Naive B cell (primary cell): ENCODE results near the gene CDH20. TPM values are rescaled to one million over a fixed set of nuclear protein-coding genes. Genes with fewer than 3 reads are reported as not detected.
"Not testable (repeated sequence)": the region's sequence is repeated elsewhere in the genome, so short reads cannot be mapped to it uniquely, and the experiment has no call there.

Source experiments
- ATAC-seq, 2 donors: fragments of 150-1000 bp; cut with Tn5 transposase; 2 replicates each; pipeline ENCODE4 v1.10.0; 2021; ENCODE audit warnings: low read depth in 2 of 2, mild to moderate bottlenecking in 2 of 2, moderate library complexity in 2 of 2
- DNase-seq: peaks from one replicate; pipeline ENCODE4 v3.0.0; 2022
- H3K27ac Mint-ChIP-seq, 6 donors: one replicate each; pipeline ENCODE4 v1.8.0; 2020 to 2022; ENCODE audit warnings: mild to moderate bottlenecking in 6 of 6, mixed read lengths in 6 of 6, moderate library complexity in 5 of 6, inconsistent platforms in 2 of 6
- H3K27me3 Mint-ChIP-seq, 3 donors: one replicate each; pipeline ENCODE4 v1.8.0; 2021 to 2022; ENCODE audit warnings: mixed read lengths in 3 of 3, mild to moderate bottlenecking in 1 of 3
- H3K36me3 Mint-ChIP-seq, 2 donors: one replicate each; pipeline ENCODE4 v1.8.0; 2020 to 2022; ENCODE audit warnings: mixed read lengths in 2 of 2, inconsistent platforms in 1 of 2, mild to moderate bottlenecking in 1 of 2
- H3K4me1 Mint-ChIP-seq, 3 donors: one replicate each; pipeline ENCODE4 v1.8.0; 2020 to 2022; ENCODE audit warnings: mixed read lengths in 3 of 3, inconsistent platforms in 1 of 3, mild to moderate bottlenecking in 1 of 3, moderate library complexity in 1 of 3
- H3K4me3 Mint-ChIP-seq, 8 donors: one replicate each; pipeline ENCODE4 v1.8.0; 2020 to 2022; ENCODE audit warnings: mild to moderate bottlenecking in 8 of 8, mixed read lengths in 8 of 8, moderate library complexity in 8 of 8, inconsistent platforms in 2 of 8
- H3K9me3 Mint-ChIP-seq, 7 donors: one replicate each; pipeline ENCODE4 v1.8.0; 2020 to 2022; ENCODE audit warnings: mixed read lengths in 7 of 7, mild to moderate bottlenecking in 5 of 7, inconsistent platforms in 2 of 7, moderate library complexity in 1 of 7
- polyA plus RNA-seq, 6 donors: library from polyadenylated mRNA; unstranded; fragments of 300-500 nt; fragmentation: Illumina TruSeq; gene quantifications; one replicate each; pipeline ENCODE4 v1.2.3, GENCODE V29; 2021; ENCODE audit warnings: low read depth in 6 of 6

The CDH20 gene
- polyA plus RNA-seq, 6 donors from 2014 or later: 0.20 to 0.22 TPM; not detected in 4

- H3K27ac Mint-ChIP-seq: peak overlapping the region in 5 of 6 donors; percentile 25 to 80 (median 63)
- H3K4me3 Mint-ChIP-seq: peak overlapping the region; percentile 1 to 78 (median 64)
- peaks cover 2 to 5% (median 4%) of the 10 kb centered on the region in 7 donors for H3K9me3 Mint-ChIP-seq
- peak; percentile 1 for DNase-seq
- peaks cover 11 to 14% (median 11%) of the 10 kb centered on the region in 3 donors for H3K4me1 Mint-ChIP-seq
- H3K36me3 Mint-ChIP-seq: no peaks in the 10 kb centered on the region
- H3K27me3 Mint-ChIP-seq: peaks cover 6 to 20% (median 14%) of the 10 kb centered on the region in 3 donors
- ATAC-seq: peak; percentile 66 to 74
Measured at GRCh38 chr18:61360404-61361383, 27.5 kb downstream of the CDH20 start.

- Mint-ChIP-seq H3K9me3 (peaks cover 0 to 5% (median 4%) of the 10 kb centered on the region in 7 donors), H3K27me3 (peaks cover 13 to 20% (median 17%) of the 10 kb centered on the region in 3 donors), H3K4me1 (peaks cover 11 to 14% (median 11%) of the 10 kb centered on the region in 3 donors)
Measured at GRCh38 chr18:61362511-61362910, 29.3 kb downstream of the CDH20 start.

GRCh38 chr18:61364953-61365352, 31.7 kb downstream of the CDH20 start:
- Mint-ChIP-seq H3K27me3 (peaks cover 15 to 21% (median 20%) of the 10 kb centered on the region in 3 donors), H3K4me1 (peaks cover 11 to 14% (median 11%) of the 10 kb centered on the region in 3 donors), H3K4me3 (no peak overlapping the region), H3K27ac (no peak overlapping the region), H3K36me3 (no peaks in the 10 kb centered on the region), H3K9me3 (peaks cover 0 to 2% (median 0%) of the 10 kb centered on the region in 7 donors)
- ATAC-seq (no peak), DNase-seq (no peak)

More at GRCh38 chr18:61362511-61362910, 29.3 kb downstream of the CDH20 start:
- DNase-seq (no peak), ATAC-seq (no peak)
- Mint-ChIP-seq H3K4me3 (no peak overlapping the region), H3K36me3 (no peaks in the 10 kb centered on the region), H3K27ac (no peak overlapping the region)

GRCh38 chr18:61368001-61368400, 34.8 kb downstream of the CDH20 start:
- H3K27me3 Mint-ChIP-seq: peaks cover 13 to 22% (median 20%) of the 10 kb centered on the region in 3 donors
- no peaks in the 10 kb centered on the region for H3K36me3 Mint-ChIP-seq
- no peak for ATAC-seq
- H3K9me3 Mint-ChIP-seq: peaks cover 0 to 2% (median 0%) of the 10 kb centered on the region in 7 donors
- no peak overlapping the region for H3K4me3 Mint-ChIP-seq
- no peaks in the 10 kb centered on the region for H3K4me1 Mint-ChIP-seq
- DNase-seq: no peak
- no peak overlapping the region for H3K27ac Mint-ChIP-seq

GRCh38 chr18:61369671-61370070, 36.4 kb downstream of the CDH20 start:
- ATAC-seq, H3K36me3 Mint-ChIP-seq, DNase-seq, H3K27ac Mint-ChIP-seq, H3K9me3 Mint-ChIP-seq, H3K4me3 Mint-ChIP-seq, H3K4me1 Mint-ChIP-seq: not testable (repeated sequence)
- H3K27me3 Mint-ChIP-seq: peaks cover 13 to 30% (median 29%) of the 10 kb centered on the region in 3 donors

GRCh38 chr18:61371111-61371510, 37.9 kb downstream of the CDH20 start:
- H3K9me3 Mint-ChIP-seq: peaks cover 0 to 5% (median 0%) of the 10 kb centered on the region in 7 donors
- H3K36me3 Mint-ChIP-seq: no peaks in the 10 kb centered on the region
- H3K4me1 Mint-ChIP-seq: no peaks in the 10 kb centered on the region
- H3K27me3 Mint-ChIP-seq: peaks cover 19 to 34% (median 25%) of the 10 kb centered on the region in 3 donors
- no peak for DNase-seq
- ATAC-seq: no peak
- no peak overlapping the region for H3K27ac Mint-ChIP-seq
- no peak overlapping the region for H3K4me3 Mint-ChIP-seq

GRCh38 chr18:61379827-61380226, 46.6 kb downstream of the CDH20 start:
- Mint-ChIP-seq H3K27ac (no peak overlapping the region), H3K4me3 (no peak overlapping the region), H3K27me3 (peaks cover 6 to 11% (median 9%) of the 10 kb centered on the region in 3 donors), H3K36me3 (no peaks in the 10 kb centered on the region), H3K9me3 (peaks cover 0 to 5% (median 0%) of the 10 kb centered on the region in 7 donors), H3K4me1 (no peaks in the 10 kb centered on the region)
- DNase-seq: no peak
- ATAC-seq: no peak

- Mint-ChIP-seq H3K27me3 (peaks cover 0 to 4% (median 0%) of the 10 kb centered on the region in 3 donors), H3K4me1 (no peaks in the 10 kb centered on the region), H3K27ac (no peak overlapping the region), H3K9me3 (peaks cover 0 to 5% (median 0%) of the 10 kb centered on the region in 7 donors), H3K4me3 (no peak overlapping the region), H3K36me3 (no peaks in the 10 kb centered on the region)
- no peak for DNase-seq
- no peak for ATAC-seq
Measured at GRCh38 chr18:61388010-61388409, 54.8 kb downstream of the CDH20 start.

- no peaks in the 10 kb centered on the region for H3K36me3 Mint-ChIP-seq
- no peaks in the 10 kb centered on the region for H3K4me1 Mint-ChIP-seq
- H3K27me3 Mint-ChIP-seq: peaks cover 5 to 7% (median 6%) of the 10 kb centered on the region in 3 donors
- no peak overlapping the region for H3K27ac Mint-ChIP-seq
- ATAC-seq: no peak
- H3K4me3 Mint-ChIP-seq: no peak overlapping the region
- no peak for DNase-seq
- peaks cover 0 to 5% (median 1%) of the 10 kb centered on the region in 7 donors for H3K9me3 Mint-ChIP-seq
Measured at GRCh38 chr18:61394983-61395382, 61.8 kb downstream of the CDH20 start.

- H3K27me3 Mint-ChIP-seq: peaks cover 6 to 11% (median 7%) of the 10 kb centered on the region in 3 donors
- no peaks in the 10 kb centered on the region for H3K4me1 Mint-ChIP-seq
- peaks cover 0 to 5% (median 0%) of the 10 kb centered on the region in 7 donors for H3K9me3 Mint-ChIP-seq
- ATAC-seq (no peak), DNase-seq (no peak)
- H3K36me3 Mint-ChIP-seq: no peaks in the 10 kb centered on the region
- H3K4me3 Mint-ChIP-seq: no peak overlapping the region
- H3K27ac Mint-ChIP-seq: no peak overlapping the region
Measured at GRCh38 chr18:61397222-61397621, 64.0 kb downstream of the CDH20 start.

GRCh38 chr18:61398961-61399705, 65.9 kb downstream of the CDH20 start:
- H3K27ac Mint-ChIP-seq: no peak overlapping the region
- DNase-seq (no peak), ATAC-seq (no peak)
- H3K4me3 Mint-ChIP-seq: no peak overlapping the region
- no peaks in the 10 kb centered on the region for H3K36me3 Mint-ChIP-seq
- H3K4me1 Mint-ChIP-seq: no peaks in the 10 kb centered on the region
- peaks cover 0 to 5% (median 1%) of the 10 kb centered on the region in 7 donors for H3K9me3 Mint-ChIP-seq
- peaks cover 7 to 11% (median 10%) of the 10 kb centered on the region in 3 donors for H3K27me3 Mint-ChIP-seq

GRCh38 chr18:61400016-61400635, 66.9 kb downstream of the CDH20 start:
- Mint-ChIP-seq H3K9me3 (peaks cover 0 to 2% (median 0%) of the 10 kb centered on the region in 7 donors), H3K27ac (no peak overlapping the region), H3K4me3 (no peak overlapping the region), H3K27me3 (peaks cover 7 to 11% (median 10%) of the 10 kb centered on the region in 3 donors), H3K4me1 (no peaks in the 10 kb centered on the region), H3K36me3 (no peaks in the 10 kb centered on the region)
- DNase-seq (no peak), ATAC-seq (no peak)

GRCh38 chr18:61400716-61401115, 67.5 kb downstream of the CDH20 start:
- no peaks in the 10 kb centered on the region for H3K36me3 Mint-ChIP-seq
- ATAC-seq: no peak
- no peak overlapping the region for H3K4me3 Mint-ChIP-seq
- H3K27me3 Mint-ChIP-seq: peaks cover 7 to 11% (median 10%) of the 10 kb centered on the region in 3 donors
- no peaks in the 10 kb centered on the region for H3K4me1 Mint-ChIP-seq
- peaks cover 0 to 2% (median 0%) of the 10 kb centered on the region in 7 donors for H3K9me3 Mint-ChIP-seq
- no peak overlapping the region for H3K27ac Mint-ChIP-seq
- no peak for DNase-seq
